GM18868 (cell line): ENCODE data around the gene ZNF154.
"Not testable (repeated sequence)": the region's sequence is repeated elsewhere in the genome, so short reads cannot be mapped to it uniquely, and the experiment has no call there.

Source experiments
- ATAC-seq: cut with Tn5 transposase; IDR thresholded peaks from one replicate; pipeline ENCODE4 v1.9.1; 2021; ENCODE audit warnings: mild to moderate bottlenecking, moderate library complexity; ENCODE audit not compliant: unreplicated experiment

The ZNF154 gene

DNA sequence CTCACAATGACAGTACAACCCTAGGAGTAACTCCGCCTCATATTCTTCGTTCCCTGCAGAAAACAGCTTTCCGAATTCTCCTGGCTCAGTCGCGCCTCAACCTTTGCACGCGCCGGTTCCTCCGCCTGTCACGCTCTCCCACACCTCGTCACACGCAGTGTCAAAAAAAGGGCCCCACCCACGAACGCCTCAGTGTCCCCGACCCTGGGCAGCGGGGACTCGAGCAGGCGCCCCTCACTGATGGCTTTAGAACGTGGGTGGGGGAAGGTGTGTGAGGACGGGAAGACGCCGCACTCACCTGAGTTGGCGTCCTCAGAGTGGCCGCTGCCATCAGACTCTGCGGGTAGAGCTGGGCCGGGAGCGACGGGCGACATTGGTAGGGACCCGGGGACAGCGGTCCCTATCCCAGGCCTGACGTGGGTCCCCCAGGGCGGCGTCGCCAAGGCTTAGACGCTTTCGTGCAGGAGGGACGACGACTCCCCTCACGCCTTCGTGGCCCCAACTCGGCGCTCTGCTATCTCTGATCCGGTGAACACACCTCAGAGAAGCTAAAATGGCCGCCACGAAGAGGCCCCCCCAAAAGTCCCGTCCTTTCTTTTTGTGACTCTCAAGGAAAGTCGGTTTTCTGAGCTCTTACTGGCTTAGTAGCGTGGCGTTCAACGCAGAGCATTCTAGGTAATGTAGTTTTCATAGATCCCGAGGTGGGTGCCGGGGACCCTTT is at the start of gene ZNF154:
ZNF154 (minus strand) TSS at position 564 of the 721 bp plus-strand sequence; CDS start at position 331, 233 bp downstream.
- ATAC-seq: no peak

DNA sequence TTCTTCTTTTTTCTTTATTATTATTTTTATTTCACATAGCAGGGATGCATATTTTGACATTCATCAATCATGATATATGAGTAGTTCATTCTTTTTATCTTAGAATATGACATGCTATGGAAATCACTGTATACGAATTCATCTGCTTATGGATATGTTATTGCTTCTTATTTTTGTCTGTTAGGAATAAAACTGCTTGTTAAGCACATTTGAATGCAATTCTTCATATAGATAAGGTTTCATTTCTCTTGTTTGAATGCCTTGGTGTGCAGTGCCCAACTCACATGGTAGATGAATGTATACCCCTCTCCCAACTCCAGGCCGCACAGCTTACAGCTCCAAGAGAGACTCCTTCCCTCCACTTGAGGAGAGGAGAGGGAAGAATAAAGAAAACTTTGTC is 48.9 kb upstream of the ZNF154 start:
- no peak for ATAC-seq

- ATAC-seq: no peak
These were observed 46.0 kb upstream of the ZNF154 start for GRCh38 chr19:57755031-57755430.

DNA sequence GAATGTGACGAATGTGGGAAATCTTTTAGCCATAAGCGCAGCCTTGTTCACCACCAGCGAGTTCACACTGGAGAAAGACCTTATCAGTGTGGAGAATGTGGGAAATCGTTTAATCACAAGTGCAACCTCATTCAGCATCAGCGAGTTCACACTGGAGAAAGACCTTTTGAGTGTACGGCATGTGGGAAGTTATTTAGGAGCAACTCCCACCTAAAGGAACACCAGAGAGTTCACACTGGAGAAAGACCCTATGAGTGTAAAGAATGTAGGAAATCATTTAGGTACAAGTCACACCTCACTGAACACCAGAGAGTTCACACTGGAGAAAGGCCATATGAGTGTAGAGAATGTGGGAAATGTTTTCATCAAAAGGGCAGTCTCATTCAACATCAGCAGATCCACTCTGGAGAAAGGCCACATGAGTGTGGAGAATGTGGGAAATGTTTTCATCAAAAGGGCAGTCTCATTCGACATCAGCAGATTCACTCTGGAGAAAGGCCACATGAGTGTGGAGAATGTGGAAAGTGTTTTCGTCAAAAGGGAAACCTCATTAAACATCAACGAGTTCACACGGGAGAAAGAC is 45.2 kb upstream of the ZNF154 start:
- ATAC-seq: no peak

GRCh38 chr19:57748029-57748428 is 39.0 kb upstream of the ZNF154 start:
- ATAC-seq: no peak

- ATAC-seq: no peak
These were observed 38.4 kb upstream of the ZNF154 start for GRCh38 chr19:57747472-57747807.

DNA sequence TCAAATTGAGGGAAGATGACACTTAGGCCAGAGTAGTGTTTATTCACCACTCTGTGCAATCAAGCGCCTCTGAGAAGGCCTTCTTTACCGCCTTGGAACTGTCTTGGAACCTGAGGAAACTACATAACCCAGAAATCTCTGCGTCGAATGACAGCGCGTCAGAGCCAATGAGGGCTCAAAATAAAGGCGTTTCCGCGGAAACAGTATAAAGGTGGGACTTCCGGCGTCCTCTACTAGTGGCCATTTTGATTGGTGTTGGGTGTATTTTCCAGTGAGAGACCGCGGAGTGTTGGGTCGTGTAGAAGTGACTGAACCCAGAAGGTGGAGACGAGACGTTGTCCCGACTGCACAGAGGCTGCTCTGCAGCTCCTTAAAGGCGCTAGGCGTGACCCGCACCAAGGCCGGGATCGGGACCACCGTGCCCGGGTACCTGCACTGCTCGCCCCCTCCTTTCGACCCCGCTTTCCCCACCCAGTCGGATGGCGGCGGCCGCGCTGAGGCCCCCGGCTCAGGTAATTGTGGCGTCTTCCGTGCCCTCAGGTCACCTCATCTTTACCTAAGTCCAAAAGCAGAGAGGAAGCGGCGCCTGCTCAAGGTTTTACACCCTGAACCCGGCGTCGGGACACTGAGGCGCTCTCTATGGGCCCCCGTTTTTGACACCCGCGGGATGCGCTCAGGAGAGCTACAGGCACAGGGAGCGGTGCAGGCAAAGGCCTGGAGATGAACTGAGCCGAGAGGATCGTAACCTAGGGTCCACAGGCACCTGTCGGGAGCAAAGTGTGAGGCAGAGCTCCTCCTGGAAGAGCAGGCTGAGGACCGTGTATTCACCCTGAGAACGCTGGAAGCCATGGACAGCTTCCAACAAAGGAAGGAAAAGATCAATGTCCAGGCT is 37.8 kb upstream of the ZNF154 start, which contains the start of gene ZNF776:
ZNF776 (plus strand) TSS at position 236 of the 892 bp plus-strand sequence; CDS start at position 480, 244 bp downstream.
- ATAC-seq: peak; percentile 96

DNA sequence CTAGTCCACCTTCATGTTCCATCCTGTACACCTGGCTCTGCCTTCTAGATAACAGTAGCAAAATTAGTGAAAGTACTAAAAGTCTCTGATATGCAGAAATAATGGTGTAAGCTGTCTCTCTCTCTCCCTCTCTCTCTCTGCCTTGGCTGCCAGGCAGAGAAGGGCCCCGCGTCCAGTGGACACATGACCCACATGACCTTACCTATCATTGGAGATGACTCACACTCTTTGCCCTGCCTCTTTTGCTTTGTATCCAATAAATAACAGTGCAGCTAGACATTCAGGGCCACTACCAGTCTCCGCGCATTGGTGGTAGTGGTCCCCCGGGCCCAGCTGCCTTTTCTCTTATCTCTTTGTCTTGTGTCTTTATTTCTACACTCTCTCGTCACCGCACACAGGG is 29.8 kb upstream of the ZNF154 start:
- ATAC-seq: not testable (repeated sequence)

- ATAC-seq: not testable (repeated sequence)
These were observed 29.3 kb upstream of the ZNF154 start for GRCh38 chr19:57738320-57738719.

GRCh38 chr19:57720878-57721277 is 11.9 kb upstream of the ZNF154 start:
- no peak for ATAC-seq

- ATAC-seq: no peak
These were observed 11.0 kb upstream of the ZNF154 start for GRCh38 chr19:57719901-57720519.

DNA sequence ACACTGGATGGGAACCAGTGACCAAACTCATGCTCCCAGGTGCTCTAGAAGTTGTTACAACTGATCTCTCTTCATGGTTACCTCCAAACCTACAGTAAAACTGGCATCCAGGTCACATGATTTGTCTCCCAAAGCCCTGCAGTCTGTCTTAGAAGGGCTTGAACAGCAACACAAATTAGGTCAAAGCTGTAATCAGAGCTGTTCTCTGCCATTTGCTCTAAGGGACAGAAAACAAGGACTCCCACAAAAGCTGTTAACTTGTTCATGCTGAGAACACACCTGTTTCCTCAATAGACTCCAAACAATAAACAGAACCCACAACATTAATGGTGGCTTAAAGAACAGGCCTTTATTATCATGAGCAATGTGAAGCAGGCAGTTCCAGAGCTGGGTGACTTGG is 10.4 kb upstream of the ZNF154 start:
- ATAC-seq: no peak

GRCh38 chr19:57712222-57712621 is 3.2 kb upstream of the ZNF154 start:
- no peak for ATAC-seq

- no peak for ATAC-seq
These were observed 612 bp upstream of the ZNF154 start for GRCh38 chr19:57709616-57710015.

DNA sequence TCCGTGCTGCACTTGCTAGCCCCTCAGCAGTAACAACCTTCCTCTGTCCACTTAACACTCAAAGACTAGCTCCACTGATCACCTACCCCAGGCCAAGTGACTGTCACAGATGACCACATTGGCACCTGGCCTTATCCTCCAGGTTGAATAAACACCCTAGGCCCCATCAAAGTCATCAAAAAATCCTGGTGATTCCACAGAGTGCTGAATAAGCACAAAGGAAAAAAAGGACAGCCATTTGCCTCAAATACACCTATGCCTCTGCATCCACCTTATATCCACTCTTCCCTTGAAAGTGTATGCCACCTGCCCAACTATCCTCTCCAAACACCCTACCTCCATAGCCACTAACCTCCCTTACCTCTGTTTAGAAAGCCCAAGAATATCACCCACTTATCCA is 2.7 kb downstream of the ZNF154 start:
- no peak for ATAC-seq

- no peak for ATAC-seq
These were observed 7.4 kb downstream of the ZNF154 start for GRCh38 chr19:57701625-57702024.

- no peak for ATAC-seq
These were observed 19.3 kb downstream of the ZNF154 start for GRCh38 chr19:57689750-57690149.

DNA sequence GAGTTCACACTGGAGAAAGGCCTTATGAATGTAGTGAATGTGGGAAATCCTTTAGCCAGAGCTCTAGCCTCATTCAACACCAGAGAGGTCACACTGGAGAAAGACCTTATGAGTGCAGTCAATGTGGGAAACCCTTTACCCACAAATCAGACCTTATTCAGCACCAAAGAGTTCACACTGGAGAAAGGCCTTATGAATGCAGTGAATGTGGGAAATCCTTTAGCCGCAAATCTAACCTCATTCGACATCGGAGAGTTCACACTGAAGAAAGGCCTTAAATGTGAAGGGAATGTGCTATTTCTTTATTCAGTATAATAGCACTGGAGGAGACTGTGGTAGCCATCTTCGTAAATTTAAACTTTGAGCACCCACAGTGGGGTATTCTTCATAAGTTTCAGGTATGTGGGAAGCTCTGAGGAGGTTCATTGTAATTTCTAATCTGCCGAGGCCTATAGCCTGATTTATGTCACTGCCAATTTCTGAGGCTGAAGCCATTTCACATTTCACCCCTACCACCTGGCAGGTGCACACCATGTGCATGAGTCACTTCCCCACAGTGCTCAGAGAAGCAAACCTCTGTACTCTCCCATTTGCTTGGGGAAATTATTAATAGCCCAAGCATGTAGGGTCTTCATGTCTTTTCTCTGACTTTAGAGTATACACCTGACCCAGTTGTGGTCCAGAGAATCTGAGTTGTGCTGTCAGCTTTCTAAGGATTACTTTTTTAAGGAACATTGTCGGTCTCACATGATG is 20.8 kb downstream of the ZNF154 start:
- ATAC-seq: no peak

DNA sequence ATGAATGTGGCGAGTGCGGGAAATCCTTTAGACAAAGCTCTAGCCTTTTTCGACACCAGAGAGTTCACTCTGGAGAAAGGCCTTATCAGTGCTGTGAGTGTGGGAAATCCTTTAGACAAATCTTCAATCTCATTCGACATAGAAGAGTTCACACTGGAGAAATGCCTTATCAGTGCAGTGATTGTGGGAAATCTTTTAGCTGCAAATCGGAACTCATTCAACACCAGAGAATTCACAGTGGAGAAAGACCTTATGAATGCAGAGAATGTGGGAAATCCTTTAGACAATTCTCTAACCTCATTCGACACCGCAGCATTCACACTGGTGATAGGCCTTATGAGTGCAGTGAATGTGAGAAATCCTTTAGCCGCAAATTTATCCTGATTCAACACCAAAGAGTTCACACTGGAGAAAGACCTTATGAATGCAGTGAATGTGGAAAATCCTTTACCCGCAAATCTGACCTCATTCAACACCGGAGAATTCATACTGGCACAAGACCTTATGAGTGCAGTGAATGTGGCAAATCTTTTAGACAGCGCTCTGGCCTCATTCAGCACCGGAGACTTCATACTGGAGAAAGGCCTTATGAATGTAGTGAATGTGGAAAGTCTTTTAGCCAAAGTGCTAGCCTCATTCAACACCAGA is 21.5 kb downstream of the ZNF154 start:
- ATAC-seq: no peak

DNA sequence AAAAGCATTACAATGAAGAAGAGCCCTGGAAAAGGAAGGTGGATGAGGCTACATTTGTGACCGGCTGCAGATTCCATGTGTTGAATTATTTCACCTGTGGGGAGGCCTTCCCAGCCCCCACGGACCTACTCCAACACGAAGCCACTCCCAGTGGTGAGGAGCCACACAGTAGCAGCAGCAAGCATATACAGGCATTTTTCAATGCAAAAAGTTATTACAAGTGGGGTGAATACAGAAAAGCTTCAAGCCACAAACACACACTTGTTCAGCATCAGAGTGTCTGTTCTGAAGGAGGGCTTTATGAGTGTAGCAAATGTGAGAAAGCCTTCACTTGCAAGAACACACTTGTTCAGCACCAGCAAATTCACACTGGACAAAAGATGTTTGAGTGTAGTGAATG is 22.3 kb downstream of the ZNF154 start:
- ATAC-seq: no peak
